Heart left ventricle (tissue), 16 donors: ENCODE measurements around the gene ANKRD45. TPM values are rescaled to one million over a fixed set of nuclear protein-coding genes. Genes with fewer than 3 reads are reported as not detected.

ENCODE experiments used
- ATAC-seq, 4 donors: fragments of 200-7000 bp; cut with Tn5 transposase; one replicate each; pipeline ENCODE4 v1.9.1; 2020 to 2022; ENCODE audit warnings: moderate library complexity in 4 of 4, mild to moderate bottlenecking in 3 of 4, moderate number of reproducible peaks in 1 of 4
- DNase-seq, 5 donors: peaks; one replicate each; pipeline ENCODE4 v3.0.0-alpha.2; 2020
- H3K27ac ChIP-seq, 12 donors: fragments of 200-600 bp; sonication (generic) in 4 of 12; one replicate each; pipeline versions ENCODE4 v1.5.0 to v1.8.0; 2016 to 2022; ENCODE audit warnings: mild to moderate bottlenecking in 2 of 12
- H3K27me3 ChIP-seq, 9 donors: fragments of 200-600 bp; sonication (generic) in 2 of 9; one replicate each; pipeline versions ENCODE4 v1.5.1 to v1.8.0; 2016 to 2022; ENCODE audit warnings: mild to moderate bottlenecking in 3 of 9
- H3K36me3 ChIP-seq, 9 donors: fragments of 200-600 bp; sonication (generic) in 2 of 9; one replicate each; pipeline versions ENCODE4 v1.5.0 to v1.8.0; 2018 to 2022; ENCODE audit warnings: mild to moderate bottlenecking in 2 of 9
- H3K4me1 ChIP-seq, 12 donors: fragments of 200-600 bp; sonication (generic) in 4 of 12; one replicate each; pipeline versions ENCODE4 v1.5.0 to v1.8.0; 2016 to 2022; ENCODE audit warnings: mild to moderate bottlenecking in 3 of 12
- H3K4me3 ChIP-seq, 12 donors: fragments of 200-600 bp; sonication (generic) in 4 of 12; one replicate each; pipeline versions ENCODE4 v1.5.0 to v1.8.0; 2017 to 2022; ENCODE audit warnings: mild to moderate bottlenecking in 9 of 12, moderate library complexity in 4 of 12
- H3K9me3 ChIP-seq, 12 donors: fragments of 200-600 bp; sonication (generic) in 4 of 12; one replicate each; pipeline versions ENCODE4 v1.5.0 to v1.8.0; 2016 to 2022; ENCODE audit warnings: mild to moderate bottlenecking in 1 of 12
- POLR2A ChIP-seq, 2 donors: fragments of 450-650 bp; IDR thresholded peaks; one replicate each; pipeline ENCODE4 v1.6.1; 2017; ENCODE audit warnings: antibody characterized with exemption in 2 of 2, mild to moderate bottlenecking in 2 of 2, moderate library complexity in 2 of 2
- WGBS, 4 donors: extraction: QIAGEN DNeasy Blood & Tissue Kit in 2 of 4; methylation state at CpG; one replicate each; pipeline versions ENCODE4 v1.1.5 to v1.1.7; 2013 to 2018; 5-methylcytosine and 5-hydroxymethylcytosine counted together
- intact Hi-C, 10 donors: fragments of 100-400 bp; cut with DNase I; formaldehyde crosslinking; loops; one replicate each; pipeline versions ENCODE4 v1.11.1 to v1.14.2; 2022
- polyA plus RNA-seq, 2 donors: library from polyadenylated mRNA; stranded (reverse); fragments of 200-250 nt; gene quantifications; one replicate each; pipeline ENCODE4 v1.2.3, GENCODE V29; 2013
- total RNA-seq, 9 donors: library from RNA; depleted of rRNA in 2 of 9; stranded (reverse); fragments of >200 nt in 2 of 9; fragmentation: NEBNext Ultra II Directional in 3 of 9; extraction: Animal tissue kit (Norgen Biotek cat#: 25700) in 3 of 9; gene quantifications; one replicate each; pipeline versions ENCODE4 v1.1.0 to v1.2.4, GENCODE V29; 2016 to 2023
- TF ChIP-seq, protein P1 (sequence below), 12 donors: fragments of 200-600 bp; sonication (generic) in 4 of 12; IDR thresholded peaks; one replicate each; pipeline versions ENCODE4 v1.5.0 to v1.8.0; 2018 to 2022; ENCODE audit warnings: antibody characterized with exemption in 12 of 12, mild to moderate bottlenecking in 5 of 12
- donor health status: ischemic (EF 13 %, LVEDD 7.1; RV severe dilation, severe dysfunction).
- donor health status: healthy with polysubstance abuse.
- donor health status: DM: no; HTN: yes; CAD: no.
- donor health status: DM: no; HTN: no; CAD: no.
- donor health status: ischemic (EF 25% LVEDD 6.9; RV normal size, moderate dysfunction).
- donor health status: ischemic (EF 25% LVEDD 5.7; RV mildly dilated, moderate dysfunction).
- donor health status: healthy.
- donor health status: DM: yes; HTN: yes; CAD: no.
- donor health status: ischemic (EF 35%, LVEDD 5.7; RV mildly dilated, moderate dysfunction).
- donor health status: nonischemic (EF 11% LVEDD 7.7; RV severe dilation, severe dysfunction).
- donor health status: DM: yes; HTN: yes; CAD: no.
- donor health status: PGD.
- donor health status: ischemic (EF 29% LVEDD 5.4; RV normal size, mild dysfunction).
- donor health status: nonischemic (EF 23%, LVEDD 6.1; RV moderate dilation, normal function).

ANKRD45 gene
- total and polyA plus RNA-seq, 11 donors = 0.18 to 0.27 (median 0.25) TPM; not detected in 6

DNA sequence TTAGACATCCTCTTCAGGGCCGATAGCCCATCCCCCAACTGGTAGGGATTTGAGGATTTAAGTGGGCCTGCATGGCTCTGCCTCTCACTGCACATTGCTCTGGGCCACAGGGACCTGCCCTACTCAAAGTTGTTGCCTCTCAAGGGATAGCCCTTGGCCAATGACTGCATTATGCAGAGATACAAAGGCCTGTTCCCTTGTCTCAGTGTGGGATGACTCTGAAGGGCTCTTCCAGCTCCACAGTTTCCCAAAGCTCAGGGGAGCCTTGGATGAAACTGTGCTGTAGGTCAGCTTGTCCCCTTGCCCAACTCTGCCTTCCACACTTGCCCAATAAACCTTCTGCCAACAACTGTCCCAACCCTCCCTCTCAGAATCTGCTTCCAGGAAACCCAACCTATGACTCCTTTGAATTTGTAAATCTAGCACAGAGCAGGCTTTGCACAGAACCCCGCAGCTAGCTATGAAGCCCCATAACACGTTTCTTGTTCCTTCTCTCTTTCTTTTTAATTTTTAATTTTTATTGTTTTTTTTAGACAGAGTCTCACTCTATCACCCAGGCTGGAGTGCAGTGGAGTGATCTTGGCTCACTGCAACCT, 109.3 kb downstream of the ANKRD45 start:
- H3K9me3 ChIP-seq = peaks cover 0 to 8% (median 0%) of the 10 kb centered on the region in 12 donors
- intact Hi-C loops = no loop called here
- H3K4me3 ChIP-seq = no peak overlapping the region

More for the DNA sequence above, 109.3 kb downstream of the ANKRD45 start:
- no peak for TF ChIP-seq POLR2A (IDR thresholded peaks at IDR 0.05)
- TF ChIP-seq, protein P1, sequence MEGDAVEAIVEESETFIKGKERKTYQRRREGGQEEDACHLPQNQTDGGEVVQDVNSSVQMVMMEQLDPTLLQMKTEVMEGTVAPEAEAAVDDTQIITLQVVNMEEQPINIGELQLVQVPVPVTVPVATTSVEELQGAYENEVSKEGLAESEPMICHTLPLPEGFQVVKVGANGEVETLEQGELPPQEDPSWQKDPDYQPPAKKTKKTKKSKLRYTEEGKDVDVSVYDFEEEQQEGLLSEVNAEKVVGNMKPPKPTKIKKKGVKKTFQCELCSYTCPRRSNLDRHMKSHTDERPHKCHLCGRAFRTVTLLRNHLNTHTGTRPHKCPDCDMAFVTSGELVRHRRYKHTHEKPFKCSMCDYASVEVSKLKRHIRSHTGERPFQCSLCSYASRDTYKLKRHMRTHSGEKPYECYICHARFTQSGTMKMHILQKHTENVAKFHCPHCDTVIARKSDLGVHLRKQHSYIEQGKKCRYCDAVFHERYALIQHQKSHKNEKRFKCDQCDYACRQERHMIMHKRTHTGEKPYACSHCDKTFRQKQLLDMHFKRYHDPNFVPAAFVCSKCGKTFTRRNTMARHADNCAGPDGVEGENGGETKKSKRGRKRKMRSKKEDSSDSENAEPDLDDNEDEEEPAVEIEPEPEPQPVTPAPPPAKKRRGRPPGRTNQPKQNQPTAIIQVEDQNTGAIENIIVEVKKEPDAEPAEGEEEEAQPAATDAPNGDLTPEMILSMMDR (IDR thresholded peaks at IDR 0.05) = no peak
- Histone ChIP-seq H3K36me3 (no peaks in the 10 kb centered on the region), H3K27ac (no peak overlapping the region), H3K4me1 (no peaks in the 10 kb centered on the region), H3K27me3 (no peaks in the 10 kb centered on the region)
- no peak for DNase-seq
- ATAC-seq = no peak
- WGBS, 4 donors = 85 to 92% (median 89%) methylated on average over 3 of the region's 3 CpGs

Other genes with a start within 250 kb of the ANKRD45 start
- 100 to 1,000 TPM; 237 to 522 (median 405) TPM for gene PRDX6, start 192.5 kb downstream of the ANKRD45 start, total RNA-seq
- gene PRDX6, start 192.5 kb downstream of the ANKRD45 start, polyA plus RNA-seq = 100 to 1,000 TPM; 452 to 635 TPM
- 1 to 10 TPM in 1 of 9 donors, under 1 TPM in 2, not detected in 6; 0.09 to 1.8 (median 0.17) TPM for gene SLC9C2, start 66.8 kb downstream of the ANKRD45 start, total RNA-seq
- gene SLC9C2, start 66.8 kb downstream of the ANKRD45 start, polyA plus RNA-seq = not detected
- not detected for gene TEX50, start 34.5 kb downstream of the ANKRD45 start, total RNA-seq
- not detected for gene TEX50, start 34.5 kb downstream of the ANKRD45 start, polyA plus RNA-seq
- gene KLHL20, start 45.1 kb upstream of the ANKRD45 start, total RNA-seq = 10 to 100 TPM; 14.5 to 20.1 (median 18.3) TPM
- 10 to 100 TPM in 1 of 2 donors, 1 to 10 TPM in 1; 4.2 to 13.8 TPM for gene KLHL20, start 45.1 kb upstream of the ANKRD45 start, polyA plus RNA-seq
- 10 to 100 TPM; 10.9 to 25.1 (median 15.9) TPM for gene DARS2, start 154.8 kb upstream of the ANKRD45 start, total RNA-seq
- gene DARS2, start 154.8 kb upstream of the ANKRD45 start, polyA plus RNA-seq = 10 to 100 TPM in 1 of 2 donors, 1 to 10 TPM in 1; 5.5 to 12.0 TPM
- gene CENPL, start 155.0 kb upstream of the ANKRD45 start, total RNA-seq = 1 to 10 TPM; 1.7 to 5.8 (median 3.5) TPM
- 1 to 10 TPM; 2.1 to 4.6 TPM for gene CENPL, start 155.0 kb upstream of the ANKRD45 start, polyA plus RNA-seq
- 100 to 1,000 TPM in 1 of 9 donors, 10 to 100 TPM in 8; 30.4 to 103 (median 43.6) TPM for gene GAS5, start 198.1 kb upstream of the ANKRD45 start, total RNA-seq
- gene GAS5, start 198.1 kb upstream of the ANKRD45 start, polyA plus RNA-seq = 100 to 1,000 TPM in 1 of 2 donors, 10 to 100 TPM in 1; 68.3 to 101 TPM
- 10 to 100 TPM in 4 of 9 donors, 1 to 10 TPM in 5; 6.2 to 14.8 (median 8.3) TPM for gene ZBTB37, start 198.5 kb upstream of the ANKRD45 start, total RNA-seq
- 1 to 10 TPM; 2.1 TPM for gene ZBTB37, start 198.5 kb upstream of the ANKRD45 start, polyA plus RNA-seq
- gene SERPINC1, start 247.5 kb upstream of the ANKRD45 start, total RNA-seq = under 1 TPM in 1 of 9 donors, not detected in 8; 0.30 TPM
- gene SERPINC1, start 247.5 kb upstream of the ANKRD45 start, polyA plus RNA-seq = under 1 TPM; 0.15 to 0.33 TPM